HepG2 (cell line): ENCODE data around the gene PHB1. TPM values are rescaled to one million over a fixed set of nuclear protein-coding genes. Genes with fewer than 3 reads are reported as not detected.

Source experiments
- ATAC-seq: fragments of 200-7000 bp; cut with Tn5 transposase; 3 replicates; pipeline ENCODE4 v1.9.1; 2020; ENCODE audit warnings: mild to moderate bottlenecking, moderate library complexity
- BruUV-seq: library from RNA; stranded (reverse); fragments of 400-500 nt; replicated peaks from 2 replicates; lab custom pipeline; 2021; lab: Mats Ljungman, UMichigan
- CTCF ChIA-PET: fragments of 300-600 bp; formaldehyde crosslinking; extraction: SDS; loops from one replicate; lab custom pipeline; 2021; ENCODE audit warnings: low total read pairs, inconsistent platforms, low intra/inter-chr PET ratio; lab: Yijun Ruan, JAX
- POLR2A ChIA-PET: fragments of 350-600 bp; sonication (Branson Sonifier 250); formaldehyde crosslinking; loops from one replicate; lab custom pipeline; 2020; ENCODE audit warnings: antibody characterized with exemption, inconsistent platforms; lab: Yijun Ruan, JAX
- DNase-seq: peaks from one replicate; pipeline ENCODE4 v3.0.0-alpha.2; 2015; ENCODE audit warnings: low spot score
- FAIRE-seq: peaks from 3 replicates; lab custom pipeline; 2011; peaks lifted over from hg19 to GRCh38; lab: Jason Lieb, UNC
- H2AFZ ChIP-seq: one replicate; pipeline ENCODE4 v1.6.1; 2011; ENCODE audit warnings: low read length, inconsistent platforms
- H3K27ac ChIP-seq: fragments of 300-600 bp; 3 replicates; pipeline ENCODE4 v1.8.0; 2011; ENCODE audit warnings: mixed run types, mild to moderate bottlenecking, mixed read lengths, low read length, inconsistent platforms; ENCODE audit not compliant: insufficient read depth; ENCODE audit errors: extremely low read length
- H3K27me3 ChIP-seq, 2 experiments: fragments of 200-600 bp in 1 of 2; 2 replicates in 1 of 2; 3 replicates in 1 of 2; pipeline versions ENCODE4 v1.6.0 to v1.8.0; 2011; ENCODE audit warnings: low read length in 2 of 2, mild to moderate bottlenecking in 2 of 2, moderate library complexity in 2 of 2, inconsistent platforms in 1 of 2; ENCODE audit not compliant: insufficient read depth in 2 of 2, control insufficient read depth in 1 of 2
- H3K36me3 ChIP-seq, 2 experiments: fragments of 200-600 bp in 1 of 2; replicated peaks in 1 of 2; 2 replicates in 1 of 2; 3 replicates in 1 of 2; pipeline versions ENCODE4 v1.5.1 to v1.8.0; 2011; ENCODE audit warnings: low read length in 2 of 2, inconsistent platforms in 1 of 2; ENCODE audit not compliant: insufficient read depth in 2 of 2, control insufficient read depth in 1 of 2
- H3K4me1 ChIP-seq: 2 replicates; pipeline ENCODE4 v1.5.1; 2012; ENCODE audit warnings: low read length, inconsistent platforms; ENCODE audit not compliant: insufficient read depth
- H3K4me2 ChIP-seq: 2 replicates; pipeline ENCODE4 v1.6.0; 2011; ENCODE audit warnings: low read depth, low read length, inconsistent platforms
- H3K4me3 ChIP-seq, 3 experiments: fragments of 200-600 bp in 1 of 3; sonication (generic), shearing (Covaris generic) in 1 of 3; replicated peaks in 1 of 3; 2 replicates each; pipeline ENCODE4 v1.5.1; 2011 to 2016; ENCODE audit warnings: low read length in 3 of 3, inconsistent platforms in 2 of 3, low read depth in 2 of 3, mild to moderate bottlenecking in 2 of 3, control low read depth in 1 of 3, mixed read lengths in 1 of 3; ENCODE audit not compliant: insufficient read depth in 1 of 3
- H3K79me2 ChIP-seq: one replicate; pipeline ENCODE4 v1.6.1; 2011; ENCODE audit warnings: low read length, inconsistent platforms; ENCODE audit not compliant: insufficient read depth
- H3K9ac ChIP-seq: 2 replicates; pipeline ENCODE4 v1.6.0; 2011; ENCODE audit warnings: mild to moderate bottlenecking, low read depth, low read length, inconsistent platforms; ENCODE audit not compliant: insufficient read depth
- H3K9me3 ChIP-seq: 2 replicates; pipeline ENCODE4 v1.5.1; 2012; ENCODE audit warnings: mild to moderate bottlenecking, low read length
- H4K20me1 ChIP-seq: 2 replicates; pipeline ENCODE4 v1.6.0; 2011; ENCODE audit warnings: inconsistent platforms, mild to moderate bottlenecking, low read length, moderate library complexity; ENCODE audit not compliant: insufficient read depth
- DNMT3B ChIP-seq: conservative IDR thresholded peaks from 2 replicates; pipeline ENCODE4 v1.6.1; 2016; ENCODE audit warnings: missing biosample characterization, control low read depth
- PCBP2 ChIP-seq: fragments of 200-400 bp; formaldehyde crosslinking; optimal IDR thresholded peaks from 2 replicates; pipeline ENCODE3; 2018; ENCODE audit warnings: low read length, low read depth; ENCODE audit not compliant: poor library complexity, severe bottlenecking
- POLR2G ChIP-seq: fragments of 200-400 bp; formaldehyde crosslinking; IDR thresholded peaks from 2 replicates; pipeline ENCODE4 v1.6.1; 2018; ENCODE audit warnings: mild to moderate bottlenecking, low read depth, low read length, moderate library complexity
- REPIN1 ChIP-seq: sonication (generic); formaldehyde crosslinking; IDR thresholded peaks from 2 replicates; pipeline ENCODE4 v1.8.0; 2022; ENCODE audit warnings: missing genetic modification reagents, low read depth, mild to moderate bottlenecking, borderline replicate concordance
- ZFP62 ChIP-seq: sonication (generic); formaldehyde crosslinking; IDR thresholded peaks from 2 replicates; pipeline ENCODE4 v1.4.0; 2020; ENCODE audit warnings: missing genetic modification reagents
- ZIK1 ChIP-seq: sonication (generic); formaldehyde crosslinking; IDR thresholded peaks from 2 replicates; pipeline ENCODE4 v1.5.0; 2020; ENCODE audit warnings: mild to moderate bottlenecking, low read depth, missing genetic modification reagents, borderline replicate concordance
- ZNF563 ChIP-seq: sonication (generic); formaldehyde crosslinking; IDR thresholded peaks from 2 replicates; pipeline ENCODE4 v1.8.0; 2022; ENCODE audit warnings: mild to moderate bottlenecking, moderate library complexity, missing genetic modification reagents
- ZNF737 ChIP-seq: sonication (generic); formaldehyde crosslinking; IDR thresholded peaks from 2 replicates; pipeline ENCODE4 v1.5.0; 2020; ENCODE audit warnings: missing genetic modification reagents, mild to moderate bottlenecking, borderline replicate concordance
- ZSCAN29 ChIP-seq: sonication (generic); formaldehyde crosslinking; conservative IDR thresholded peaks from 2 replicates; pipeline ENCODE4 v1.4.0; 2020; ENCODE audit warnings: mild to moderate bottlenecking, missing genetic modification reagents
- WGBS: methylation state at CpG from one replicate; pipeline ENCODE4 v1.1.6; 2017; ENCODE audit warnings: low lambda C conversion rate; 5-methylcytosine and 5-hydroxymethylcytosine counted together
- in situ Hi-C: cut with HindIII; loops from 2 replicates; pipeline ENCODE4 v1.10.0; 2017; ENCODE audit warnings: low pct_unique_long_range_greater_than_20kb; ENCODE audit not compliant: extremely low pct_ligation_motif_present
- intact Hi-C: fragments of 100-400 bp; cut with micrococcal nuclease; formaldehyde crosslinking; loops from one replicate; pipeline ENCODE4 v1.10.0; 2022; ENCODE audit not compliant: unreplicated experiment
- polyA plus RNA-seq, 8 experiments: library from polyadenylated mRNA; depleted of rRNA in 3 of 8; stranded (reverse) in 7 of 8; unstranded in 1 of 8; fragments of >200 nt; fragmentation: Illumina TruSeq in 4 of 8; extraction: Trizol in 4 of 8; gene quantifications; 2 replicates each; pipeline versions ENCODE4 v1.2.1 to v1.2.3, GENCODE V29; 2011 to 2016; ENCODE audit warnings: low read depth in 4 of 8, missing spikeins in 1 of 8, mixed read lengths in 1 of 8; ENCODE audit not compliant: insufficient read depth in 1 of 8
- total RNA-seq, 5 experiments: library from RNA; depleted of rRNA; stranded (reverse); fragments of >200 nt; fragmentation: Illumina TruSeq; extraction: Trizol; gene quantifications; 2 replicates each; pipeline ENCODE4 v1.2.3, GENCODE V29; 2016; ENCODE audit warnings: low read depth in 1 of 5
- TF ChIP-seq, protein P1 (sequence below): sonication (generic); formaldehyde crosslinking; IDR thresholded peaks from 2 replicates; pipeline ENCODE4 v1.5.1; 2020; ENCODE audit warnings: missing genetic modification reagents, mild to moderate bottlenecking, borderline replicate concordance
- TF ChIP-seq, protein P2 (sequence below): sonication (generic); formaldehyde crosslinking; IDR thresholded peaks from 2 replicates; pipeline ENCODE4 v1.9.0; 2021; ENCODE audit warnings: mild to moderate bottlenecking, missing genetic modification reagents

Gene PHB1
- total and polyA plus RNA-seq, 2 of the 13 experiments (the other 11 are each of a cell fraction or from before 2014, with no cell fraction given), result 515 to 688 TPM

DNA sequence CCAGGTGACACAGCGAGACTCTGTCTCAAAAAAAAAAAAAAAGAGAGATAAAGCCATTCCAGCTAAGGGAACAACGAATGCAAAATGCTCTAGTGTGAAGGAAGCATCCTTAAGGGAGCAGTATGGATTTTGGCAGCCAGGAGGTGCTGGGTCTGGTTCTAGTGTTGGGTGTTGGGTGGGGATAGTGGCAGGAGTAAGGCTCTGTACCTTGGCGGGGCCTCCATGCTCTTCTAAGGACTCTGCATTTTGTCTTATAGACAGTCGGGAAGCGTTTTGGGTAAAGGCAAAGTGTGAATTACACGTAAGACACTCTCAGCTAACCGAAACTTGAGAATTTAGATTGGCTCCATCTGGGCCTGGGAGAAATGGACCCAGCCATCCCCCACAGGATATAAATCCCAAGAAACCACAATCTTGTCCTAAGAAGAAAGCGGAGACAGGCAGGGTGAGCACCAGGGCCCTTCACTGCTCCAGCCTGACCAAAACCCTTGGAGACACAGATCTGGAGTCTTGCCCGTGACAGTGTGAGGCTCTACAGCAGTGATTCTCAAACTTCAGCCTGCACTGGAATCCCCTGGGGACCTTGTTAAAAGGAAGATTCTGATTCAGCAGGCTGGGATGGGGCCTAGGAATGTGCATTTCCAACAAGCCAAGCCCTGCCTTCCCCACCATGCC, 33.1 kb upstream of the PHB1 start:
- ATAC-seq, result no peak
- TF ChIP-seq PCBP2 (no peak), DNMT3B (CRISPR knock-in tag) (no peak), ZFP62 (no peak), ZNF737 (CRISPR knock-in tag) (no peak), ZSCAN29 (CRISPR knock-in tag) (no peak), ZNF563 (CRISPR knock-in tag) (no peak)
- TF ChIP-seq, protein P1, sequence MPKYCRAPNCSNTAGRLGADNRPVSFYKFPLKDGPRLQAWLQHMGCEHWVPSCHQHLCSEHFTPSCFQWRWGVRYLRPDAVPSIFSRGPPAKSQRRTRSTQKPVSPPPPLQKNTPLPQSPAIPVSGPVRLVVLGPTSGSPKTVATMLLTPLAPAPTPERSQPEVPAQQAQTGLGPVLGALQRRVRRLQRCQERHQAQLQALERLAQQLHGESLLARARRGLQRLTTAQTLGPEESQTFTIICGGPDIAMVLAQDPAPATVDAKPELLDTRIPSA, result no peak
- TF ChIP-seq, all 625 proteins: peak for 0
- Histone ChIP-seq H3K4me2 (no peak overlapping the region), H3K27me3 (peaks cover 8 to 60% of the 10 kb centered on the region in 2 experiments; a peak in 3 of 5 replicates), H3K36me3 (no peaks in the 10 kb centered on the region), H3K9ac (no peak overlapping the region), H4K20me1 (no peaks in the 10 kb centered on the region), H3K27ac (no peak overlapping the region), H2AFZ (no peak overlapping the region), H3K79me2 (no peaks in the 10 kb centered on the region), H3K4me3 (no peak overlapping the region), H3K4me1 (peaks cover 9% of the 10 kb centered on the region; the same call in 1 of the 2 replicates), H3K9me3 (no peaks in the 10 kb centered on the region)
- ChIA-PET CTCF (no interaction called here), POLR2A (no interaction called here)
- in situ Hi-C loops (no loop called here), intact Hi-C loops (no loop called here)
- WGBS, result 43% methylated on average over 9 of the region's 9 CpGs
- BruUV-seq, result no TSS peak
- FAIRE-seq, result no peak
- no peak for DNase-seq

GRCh38 chr17:49445591-49445990, 30.9 kb upstream of the PHB1 start:
- H3K4me3 ChIP-seq, result no peak overlapping the region
- DNase-seq (no peak), FAIRE-seq (no peak), ATAC-seq (no peak)
- H2AFZ ChIP-seq, result no peak overlapping the region
- 6% methylated on average over 3 of the region's 7 CpGs for WGBS
- H3K79me2 ChIP-seq, result no peaks in the 10 kb centered on the region
- H3K4me1 ChIP-seq, result peaks cover 8% of the 10 kb centered on the region; the same call in 1 of the 2 replicates
- no peaks in the 10 kb centered on the region for H4K20me1 ChIP-seq
- H3K36me3 ChIP-seq, result no peaks in the 10 kb centered on the region
- no peak overlapping the region for H3K9ac ChIP-seq
- peaks cover 11 to 78% of the 10 kb centered on the region in 2 experiments; a peak in 3 of 5 replicates for H3K27me3 ChIP-seq
- ChIA-PET POLR2A (no interaction called here), CTCF (no interaction called here)
- BruUV-seq, result no TSS peak
- intact Hi-C loops (no loop called here), in situ Hi-C loops (no loop called here)
- no peak overlapping the region for H3K4me2 ChIP-seq
- H3K27ac ChIP-seq, result no peak overlapping the region
- H3K9me3 ChIP-seq, result no peaks in the 10 kb centered on the region
- TF ChIP-seq REPIN1 (CRISPR knock-in tag), result no peak
- TF ChIP-seq, protein P2, sequence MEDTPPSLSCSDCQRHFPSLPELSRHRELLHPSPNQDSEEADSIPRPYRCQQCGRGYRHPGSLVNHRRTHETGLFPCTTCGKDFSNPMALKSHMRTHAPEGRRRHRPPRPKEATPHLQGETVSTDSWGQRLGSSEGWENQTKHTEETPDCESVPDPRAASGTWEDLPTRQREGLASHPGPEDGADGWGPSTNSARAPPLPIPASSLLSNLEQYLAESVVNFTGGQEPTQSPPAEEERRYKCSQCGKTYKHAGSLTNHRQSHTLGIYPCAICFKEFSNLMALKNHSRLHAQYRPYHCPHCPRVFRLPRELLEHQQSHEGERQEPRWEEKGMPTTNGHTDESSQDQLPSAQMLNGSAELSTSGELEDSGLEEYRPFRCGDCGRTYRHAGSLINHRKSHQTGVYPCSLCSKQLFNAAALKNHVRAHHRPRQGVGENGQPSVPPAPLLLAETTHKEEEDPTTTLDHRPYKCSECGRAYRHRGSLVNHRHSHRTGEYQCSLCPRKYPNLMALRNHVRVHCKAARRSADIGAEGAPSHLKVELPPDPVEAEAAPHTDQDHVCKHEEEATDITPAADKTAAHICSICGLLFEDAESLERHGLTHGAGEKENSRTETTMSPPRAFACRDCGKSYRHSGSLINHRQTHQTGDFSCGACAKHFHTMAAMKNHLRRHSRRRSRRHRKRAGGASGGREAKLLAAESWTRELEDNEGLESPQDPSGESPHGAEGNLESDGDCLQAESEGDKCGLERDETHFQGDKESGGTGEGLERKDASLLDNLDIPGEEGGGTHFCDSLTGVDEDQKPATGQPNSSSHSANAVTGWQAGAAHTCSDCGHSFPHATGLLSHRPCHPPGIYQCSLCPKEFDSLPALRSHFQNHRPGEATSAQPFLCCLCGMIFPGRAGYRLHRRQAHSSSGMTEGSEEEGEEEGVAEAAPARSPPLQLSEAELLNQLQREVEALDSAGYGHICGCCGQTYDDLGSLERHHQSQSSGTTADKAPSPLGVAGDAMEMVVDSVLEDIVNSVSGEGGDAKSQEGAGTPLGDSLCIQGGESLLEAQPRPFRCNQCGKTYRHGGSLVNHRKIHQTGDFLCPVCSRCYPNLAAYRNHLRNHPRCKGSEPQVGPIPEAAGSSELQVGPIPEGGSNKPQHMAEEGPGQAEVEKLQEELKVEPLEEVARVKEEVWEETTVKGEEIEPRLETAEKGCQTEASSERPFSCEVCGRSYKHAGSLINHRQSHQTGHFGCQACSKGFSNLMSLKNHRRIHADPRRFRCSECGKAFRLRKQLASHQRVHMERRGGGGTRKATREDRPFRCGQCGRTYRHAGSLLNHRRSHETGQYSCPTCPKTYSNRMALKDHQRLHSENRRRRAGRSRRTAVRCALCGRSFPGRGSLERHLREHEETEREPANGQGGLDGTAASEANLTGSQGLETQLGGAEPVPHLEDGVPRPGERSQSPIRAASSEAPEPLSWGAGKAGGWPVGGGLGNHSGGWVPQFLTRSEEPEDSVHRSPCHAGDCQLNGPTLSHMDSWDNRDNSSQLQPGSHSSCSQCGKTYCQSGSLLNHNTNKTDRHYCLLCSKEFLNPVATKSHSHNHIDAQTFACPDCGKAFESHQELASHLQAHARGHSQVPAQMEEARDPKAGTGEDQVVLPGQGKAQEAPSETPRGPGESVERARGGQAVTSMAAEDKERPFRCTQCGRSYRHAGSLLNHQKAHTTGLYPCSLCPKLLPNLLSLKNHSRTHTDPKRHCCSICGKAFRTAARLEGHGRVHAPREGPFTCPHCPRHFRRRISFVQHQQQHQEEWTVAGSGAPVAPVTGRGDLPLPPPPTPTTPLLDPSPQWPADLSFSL (CRISPR knock-in tag), result no peak
- no peak for TF ChIP-seq POLR2G
- TF ChIP-seq ZIK1 (CRISPR knock-in tag), result no peak
